Activated effector memory CD4-positive, alpha-beta T cell treated with Interleukin-2 at 50 U/mL for 16 hours (primary cell): Measurements from ENCODE around the gene DIAPH1.

Experiments used
- DNase-seq: peaks from one replicate; pipeline ENCODE4 v3.0.0-alpha.2; 2020

DIAPH1 gene

GRCh38 chr5:141618804-141619554, at the start of gene DIAPH1:
Gene DIAPH1, minus strand, starts transcription at chr5:141619000. Its CDS starts 86 bp downstream, at chr5:141618914.
- DNase-seq, result peak; percentile 97

- no peak for DNase-seq
Observed at GRCh38 chr5:141665995-141666940, 47.5 kb upstream of the DIAPH1 start.

- peak; percentile 65 for DNase-seq
Observed at GRCh38 chr5:141664733-141665461, 46.1 kb upstream of the DIAPH1 start.

- no peak for DNase-seq
Observed at GRCh38 chr5:141663506-141663905, 44.7 kb upstream of the DIAPH1 start.

- DNase-seq, result no peak
Observed at GRCh38 chr5:141662028-141662427, 43.2 kb upstream of the DIAPH1 start.

- no peak for DNase-seq
Observed at GRCh38 chr5:141657937-141658545, 39.2 kb upstream of the DIAPH1 start.

- DNase-seq, result no peak
Observed at GRCh38 chr5:141657404-141657803, 38.6 kb upstream of the DIAPH1 start.

GRCh38 chr5:141656396-141656795, 37.6 kb upstream of the DIAPH1 start:
- DNase-seq, result no peak

- DNase-seq, result no peak
Observed at GRCh38 chr5:141655020-141655419, 36.2 kb upstream of the DIAPH1 start.

- no peak for DNase-seq
Observed at GRCh38 chr5:141654298-141654697, 35.5 kb upstream of the DIAPH1 start.

GRCh38 chr5:141651728-141652105, 32.9 kb upstream of the DIAPH1 start:
- no peak for DNase-seq

GRCh38 chr5:141650851-141651727, 32.3 kb upstream of the DIAPH1 start, which contains the start of gene FCHSD1:
Gene FCHSD1, minus strand, starts transcription at chr5:141651418. Its CDS starts 50 bp downstream, at chr5:141651368.
- peak; percentile 74 for DNase-seq

- no peak for DNase-seq
Observed at GRCh38 chr5:141649972-141650371, 31.2 kb upstream of the DIAPH1 start.

GRCh38 chr5:141649056-141649688, 30.4 kb upstream of the DIAPH1 start:
- DNase-seq, result no peak

- DNase-seq, result no peak
Observed at GRCh38 chr5:141647851-141648250, 29.1 kb upstream of the DIAPH1 start.

GRCh38 chr5:141647242-141647641, 28.4 kb upstream of the DIAPH1 start:
- no peak for DNase-seq

- DNase-seq, result no peak
Observed at GRCh38 chr5:141646026-141646425, 27.2 kb upstream of the DIAPH1 start.

- DNase-seq, result no peak
Observed at GRCh38 chr5:141641634-141642267, 23.0 kb upstream of the DIAPH1 start.

- DNase-seq, result no peak
Observed at GRCh38 chr5:141640698-141641097, 21.9 kb upstream of the DIAPH1 start.

GRCh38 chr5:141640051-141640415, 21.2 kb upstream of the DIAPH1 start:
- no peak for DNase-seq
